DOHH2 (cell line): Measurements from ENCODE around the gene GPC5.

Experiments used
- CTCF ChIP-seq: fragments of 200-600 bp; sonication (generic); IDR thresholded peaks from one replicate; pipeline ENCODE4 v1.5.1; 2014; ENCODE audit warnings: antibody characterized with exemption, mild to moderate bottlenecking, low read depth, low read length; ENCODE audit not compliant: poor library complexity, severe bottlenecking
- EZH2phosphoT487 ChIP-seq: fragments of 200-600 bp; sonication (generic); IDR thresholded peaks from 2 replicates; pipeline ENCODE4 v1.6.1; 2017; ENCODE audit warnings: borderline replicate concordance, mild to moderate bottlenecking, antibody characterized with exemption, low read length, moderate library complexity, mixed read lengths

DNA sequence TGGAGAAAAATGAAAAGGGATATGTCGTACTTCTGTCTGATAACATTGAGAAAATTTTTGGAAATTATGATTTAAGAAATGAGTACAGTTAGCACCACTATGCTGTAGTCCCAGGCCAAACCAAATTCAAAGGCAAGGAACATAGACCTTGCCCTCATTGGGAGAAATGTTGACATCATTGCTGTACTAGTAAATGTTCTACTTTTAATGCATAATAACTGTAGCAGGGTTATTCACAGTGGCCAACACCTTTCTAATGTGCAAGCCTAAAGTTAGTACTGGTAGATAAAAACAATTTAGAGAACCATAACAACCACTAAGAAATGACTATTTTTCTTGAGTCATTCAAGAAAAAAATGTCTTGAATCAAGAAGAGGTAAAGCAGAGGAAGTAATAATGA is 1035.5 kb downstream of the GPC5 start:
- TF ChIP-seq CTCF: no peak
- no peak for TF ChIP-seq EZH2phosphoT487
